Colonic mucosa (tissue), 4 donors: Measurements from ENCODE around the gene CXorf58. TPM values are rescaled to one million over a fixed set of nuclear protein-coding genes. Genes with fewer than 3 reads are reported as not detected.

Experiments
- DNase-seq: peaks from one replicate; pipeline ENCODE4 v3.0.0-alpha.2; 2020
- H3K27ac ChIP-seq: fragments of 200-600 bp; one replicate; pipeline ENCODE4 v1.8.0; 2021
- H3K27me3 ChIP-seq: fragments of 200-600 bp; one replicate; pipeline ENCODE4 v1.8.0; 2021
- H3K36me3 ChIP-seq: fragments of 200-600 bp; one replicate; pipeline ENCODE4 v1.8.0; 2021
- H3K4me1 ChIP-seq: fragments of 200-600 bp; one replicate; pipeline ENCODE4 v1.8.0; 2021; ENCODE audit warnings: mild to moderate bottlenecking
- H3K4me3 ChIP-seq: fragments of 200-600 bp; one replicate; pipeline ENCODE4 v1.8.0; 2021
- H3K9ac ChIP-seq, 2 donors: one replicate each; pipeline ENCODE4 v1.7.0; 2013; ENCODE audit warnings: control low read depth in 2 of 2, low read depth in 2 of 2, low read length in 2 of 2
- H3K9me3 ChIP-seq: fragments of 200-600 bp; one replicate; pipeline ENCODE4 v1.8.0; 2021
- intact Hi-C: fragments of 100-400 bp; cut with DNase I; formaldehyde crosslinking; loops from one replicate; pipeline ENCODE4 v1.14.1; 2022
- total RNA-seq, 2 donors: library from RNA; stranded (reverse); fragmentation: NEBNext Ultra II Directional in 1 of 2; extraction: Animal tissue kit (Norgen Biotek cat#: 25700) in 1 of 2; gene quantifications; one replicate each; pipeline ENCODE4 v1.2.1, GENCODE V29; 2021
- TF ChIP-seq, protein P1 (sequence below): fragments of 200-600 bp; IDR thresholded peaks from one replicate; pipeline ENCODE4 v1.8.0; 2022; ENCODE audit warnings: antibody characterized with exemption, mild to moderate bottlenecking
- donor health status: healthy.
- donor health status: DM: no; HTN: no; CAD: no.
- donor health status: DM: no; HTN: no; CAD: no.

The CXorf58 gene
- total RNA-seq, 2 donors from 2014 or later, result not detected

GRCh38 chrX:23981711-23982110, 73.9 kb downstream of the CXorf58 start:
- DNase-seq, result no peak
- Histone ChIP-seq H3K9me3 (no peaks in the 10 kb centered on the region), H3K4me1 (no peaks in the 10 kb centered on the region), H3K27ac (no peak overlapping the region), H3K4me3 (no peak overlapping the region), H3K27me3 (no peaks in the 10 kb centered on the region), H3K9ac (no peak overlapping the region), H3K36me3 (no peaks in the 10 kb centered on the region)
- TF ChIP-seq, protein P1, sequence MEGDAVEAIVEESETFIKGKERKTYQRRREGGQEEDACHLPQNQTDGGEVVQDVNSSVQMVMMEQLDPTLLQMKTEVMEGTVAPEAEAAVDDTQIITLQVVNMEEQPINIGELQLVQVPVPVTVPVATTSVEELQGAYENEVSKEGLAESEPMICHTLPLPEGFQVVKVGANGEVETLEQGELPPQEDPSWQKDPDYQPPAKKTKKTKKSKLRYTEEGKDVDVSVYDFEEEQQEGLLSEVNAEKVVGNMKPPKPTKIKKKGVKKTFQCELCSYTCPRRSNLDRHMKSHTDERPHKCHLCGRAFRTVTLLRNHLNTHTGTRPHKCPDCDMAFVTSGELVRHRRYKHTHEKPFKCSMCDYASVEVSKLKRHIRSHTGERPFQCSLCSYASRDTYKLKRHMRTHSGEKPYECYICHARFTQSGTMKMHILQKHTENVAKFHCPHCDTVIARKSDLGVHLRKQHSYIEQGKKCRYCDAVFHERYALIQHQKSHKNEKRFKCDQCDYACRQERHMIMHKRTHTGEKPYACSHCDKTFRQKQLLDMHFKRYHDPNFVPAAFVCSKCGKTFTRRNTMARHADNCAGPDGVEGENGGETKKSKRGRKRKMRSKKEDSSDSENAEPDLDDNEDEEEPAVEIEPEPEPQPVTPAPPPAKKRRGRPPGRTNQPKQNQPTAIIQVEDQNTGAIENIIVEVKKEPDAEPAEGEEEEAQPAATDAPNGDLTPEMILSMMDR, result no peak
- intact Hi-C loops, result no loop called here

- H3K27ac ChIP-seq, result no peak overlapping the region
- H3K9ac ChIP-seq, result no peak overlapping the region
- intact Hi-C loops, result no loop called here
- H3K9me3 ChIP-seq, result no peaks in the 10 kb centered on the region
- DNase-seq, result no peak
- no peaks in the 10 kb centered on the region for H3K4me1 ChIP-seq
- no peaks in the 10 kb centered on the region for H3K27me3 ChIP-seq
- TF ChIP-seq, protein P1, result no peak
- H3K4me3 ChIP-seq, result no peak overlapping the region
- no peaks in the 10 kb centered on the region for H3K36me3 ChIP-seq
Observed at GRCh38 chrX:23982891-23983290, 75.1 kb downstream of the CXorf58 start.

Other genes with a start within 250 kb of the CXorf58 start
- gene PRDX4, start 240.5 kb upstream of the CXorf58 start, total RNA-seq, result 100 to 1,000 TPM in 1 of 2 donors, 10 to 100 TPM in 1; 56.0 to 102 TPM
- 10 to 100 TPM; 23.6 to 26.0 TPM for gene ACOT9, start 164.7 kb upstream of the CXorf58 start, total RNA-seq
- 100 to 1,000 TPM; 301 to 608 TPM for gene SAT1, start 124.8 kb upstream of the CXorf58 start, total RNA-seq
- 10 to 100 TPM; 36.3 to 38.9 TPM for gene APOO, start 68 bp upstream of the CXorf58 start, total RNA-seq
- gene KLHL15, start 119.2 kb downstream of the CXorf58 start, total RNA-seq, result 1 to 10 TPM; 4.0 to 5.2 TPM
- 100 to 1,000 TPM; 166 to 180 TPM for gene EIF2S3, start 146.9 kb downstream of the CXorf58 start, total RNA-seq
- gene ZFX, start 241.7 kb downstream of the CXorf58 start, total RNA-seq, result 10 to 100 TPM; 44.0 to 44.4 TPM